Mesothelial cell of epicardium (in vitro differentiated cells): ENCODE measurements around the gene HNRNPLL. TPM values are rescaled to one million over a fixed set of nuclear protein-coding genes. Genes with fewer than 3 reads are reported as not detected.

Experiments used
- DNase-seq, 2 experiments: peaks; one replicate each; pipeline ENCODE4 v3.0.0; 2021; ENCODE audit warnings: low spot score in 2 of 2; ENCODE audit not compliant: unreplicated experiment in 2 of 2
- H3K27ac Mint-ChIP-seq: 2 replicates; pipeline ENCODE4 v1.8.0; 2021; ENCODE audit warnings: mixed read lengths
- H3K27me3 Mint-ChIP-seq: 2 replicates; pipeline ENCODE4 v1.8.0; 2021; ENCODE audit warnings: low read depth, mixed read lengths
- H3K36me3 Mint-ChIP-seq: 2 replicates; pipeline ENCODE4 v1.8.0; 2021; ENCODE audit warnings: mixed read lengths
- H3K4me1 Mint-ChIP-seq: 2 replicates; pipeline ENCODE4 v1.8.0; 2021; ENCODE audit warnings: mixed read lengths
- H3K4me3 Mint-ChIP-seq: 2 replicates; pipeline ENCODE4 v1.8.0; 2021; ENCODE audit warnings: mild to moderate bottlenecking, moderate library complexity, mixed read lengths
- H3K9me3 Mint-ChIP-seq: 2 replicates; pipeline ENCODE4 v1.8.0; 2021; ENCODE audit warnings: mixed read lengths
- CTCF ChIP-seq: fragments of 200-600 bp; sonication (generic); IDR thresholded peaks from one replicate; pipeline ENCODE4 v1.5.0; 2021; ENCODE audit warnings: antibody characterized with exemption; ENCODE audit not compliant: unreplicated experiment
- total RNA-seq: library from RNA; stranded (reverse); gene quantifications from 3 replicates; pipeline ENCODE4 v1.2.1, GENCODE V29; 2021

HNRNPLL gene
- total RNA-seq, 1 donor from 2014 or later, result 80.7 TPM

DNA sequence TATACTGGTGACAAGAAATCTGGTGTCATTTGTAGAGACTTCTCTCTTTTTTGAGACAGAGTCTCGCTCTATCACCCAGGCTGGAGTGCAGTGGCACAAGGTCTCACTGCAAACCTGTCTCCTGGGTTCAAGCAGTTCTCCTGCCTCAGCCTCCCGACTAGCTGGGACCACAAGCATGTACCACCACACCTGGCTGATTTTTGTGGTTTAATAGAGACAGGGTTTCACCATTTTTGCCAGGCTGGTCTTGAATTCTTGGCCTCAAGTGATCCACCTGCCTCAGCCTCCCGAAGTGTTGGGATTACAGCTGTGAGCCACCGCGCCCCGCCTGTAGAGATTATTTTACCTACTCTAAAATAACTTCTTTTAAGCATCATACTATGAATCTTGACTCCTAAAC, 6.5 kb downstream of the HNRNPLL start:
- H3K36me3 Mint-ChIP-seq, result no peaks in the 10 kb centered on the region
- H3K27me3 Mint-ChIP-seq, result no peaks in the 10 kb centered on the region
- no peak overlapping the region for H3K4me3 Mint-ChIP-seq
- DNase-seq, result no peak
- no peaks in the 10 kb centered on the region for H3K9me3 Mint-ChIP-seq
- TF ChIP-seq CTCF, result no peak
- peaks cover 47% of the 10 kb centered on the region for H3K4me1 Mint-ChIP-seq
- H3K27ac Mint-ChIP-seq, result no peak overlapping the region

DNA sequence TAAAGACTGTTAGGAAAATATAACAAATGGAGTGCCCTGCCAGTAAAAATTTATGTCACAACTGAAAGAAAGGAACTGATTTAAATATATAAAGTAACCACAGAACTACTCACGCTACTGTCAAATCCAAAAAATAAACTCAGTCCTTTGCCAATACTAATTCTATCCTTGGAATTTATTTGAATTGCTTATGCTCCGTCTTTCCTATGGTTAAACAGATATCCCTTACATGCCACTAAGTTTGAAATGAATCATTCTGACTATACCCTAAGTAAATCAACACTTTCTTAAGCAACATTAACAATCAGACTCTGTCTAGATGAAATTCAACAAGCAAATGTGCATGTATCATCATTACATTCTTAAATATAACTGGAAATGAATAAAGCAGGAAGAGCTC, 9.8 kb downstream of the HNRNPLL start:
- H3K27ac Mint-ChIP-seq, result peak overlapping the region; percentile 73
- H3K27me3 Mint-ChIP-seq, result no peaks in the 10 kb centered on the region
- TF ChIP-seq CTCF, result no peak
- no peak overlapping the region for H3K4me3 Mint-ChIP-seq
- peaks cover 17% of the 10 kb centered on the region for H3K4me1 Mint-ChIP-seq
- DNase-seq, result no peak
- peaks cover 11% of the 10 kb centered on the region for H3K36me3 Mint-ChIP-seq
- H3K9me3 Mint-ChIP-seq, result no peaks in the 10 kb centered on the region

GRCh38 chr2:38591152-38591551, 11.6 kb downstream of the HNRNPLL start:
- Mint-ChIP-seq H3K27me3 (no peaks in the 10 kb centered on the region), H3K9me3 (no peaks in the 10 kb centered on the region), H3K27ac (no peak overlapping the region), H3K4me3 (no peak overlapping the region), H3K36me3 (peaks cover 18% of the 10 kb centered on the region), H3K4me1 (peaks cover 15% of the 10 kb centered on the region)
- DNase-seq, result no peak
- TF ChIP-seq CTCF, result no peak

DNA sequence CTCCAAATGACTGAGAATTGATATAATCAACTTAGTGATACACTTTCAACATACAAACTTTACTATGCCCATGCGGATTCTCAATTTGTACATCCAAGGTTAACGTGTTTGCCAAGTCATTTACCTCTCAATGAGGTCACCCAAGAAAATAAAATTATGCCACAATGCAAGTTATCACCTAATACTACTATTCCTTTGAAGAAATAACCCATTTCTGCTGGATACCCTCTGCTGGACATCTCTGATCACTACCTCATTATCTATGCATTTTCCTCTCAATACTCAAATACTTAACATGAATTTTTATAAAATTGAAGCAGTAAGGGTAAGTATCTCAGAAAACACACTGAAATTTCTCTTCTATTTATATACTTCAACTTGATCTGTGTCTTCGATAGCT, 12.7 kb downstream of the HNRNPLL start:
- no peak overlapping the region for H3K4me3 Mint-ChIP-seq
- no peaks in the 10 kb centered on the region for H3K9me3 Mint-ChIP-seq
- H3K4me1 Mint-ChIP-seq, result peaks cover 15% of the 10 kb centered on the region

GRCh38 chr2:38586931-38587330, 15.8 kb downstream of the HNRNPLL start:
- Mint-ChIP-seq H3K9me3 (no peaks in the 10 kb centered on the region), H3K4me1 (peaks cover 5% of the 10 kb centered on the region), H3K4me3 (no peak overlapping the region), H3K27me3 (no peaks in the 10 kb centered on the region), H3K36me3 (peaks cover 28% of the 10 kb centered on the region), H3K27ac (no peak overlapping the region)
- no peak for TF ChIP-seq CTCF
- no peak for DNase-seq

More for the DNA sequence above, 12.7 kb downstream of the HNRNPLL start:
- H3K36me3 Mint-ChIP-seq, result peaks cover 22% of the 10 kb centered on the region
- H3K27me3 Mint-ChIP-seq, result no peaks in the 10 kb centered on the region
- no peak for DNase-seq
- no peak overlapping the region for H3K27ac Mint-ChIP-seq
- peak; percentile 26 for TF ChIP-seq CTCF

- H3K4me3 Mint-ChIP-seq, result no peak overlapping the region
- no peak for DNase-seq
- H3K27me3 Mint-ChIP-seq, result no peaks in the 10 kb centered on the region
- TF ChIP-seq CTCF, result no peak
- H3K27ac Mint-ChIP-seq, result peak overlapping the region; percentile 43
- H3K4me1 Mint-ChIP-seq, result peaks cover 8% of the 10 kb centered on the region
- H3K36me3 Mint-ChIP-seq, result peaks cover 26% of the 10 kb centered on the region
- H3K9me3 Mint-ChIP-seq, result no peaks in the 10 kb centered on the region
Observed at GRCh38 chr2:38584881-38585280, 17.8 kb downstream of the HNRNPLL start.
